Fibroblast of upper back skin (primary cell): ENCODE data around the gene SAMD4A.

Experiments used
- DNase-seq: peaks from one replicate; pipeline ENCODE4 v3.0.0-alpha.2; 2013

Gene SAMD4A

DNA sequence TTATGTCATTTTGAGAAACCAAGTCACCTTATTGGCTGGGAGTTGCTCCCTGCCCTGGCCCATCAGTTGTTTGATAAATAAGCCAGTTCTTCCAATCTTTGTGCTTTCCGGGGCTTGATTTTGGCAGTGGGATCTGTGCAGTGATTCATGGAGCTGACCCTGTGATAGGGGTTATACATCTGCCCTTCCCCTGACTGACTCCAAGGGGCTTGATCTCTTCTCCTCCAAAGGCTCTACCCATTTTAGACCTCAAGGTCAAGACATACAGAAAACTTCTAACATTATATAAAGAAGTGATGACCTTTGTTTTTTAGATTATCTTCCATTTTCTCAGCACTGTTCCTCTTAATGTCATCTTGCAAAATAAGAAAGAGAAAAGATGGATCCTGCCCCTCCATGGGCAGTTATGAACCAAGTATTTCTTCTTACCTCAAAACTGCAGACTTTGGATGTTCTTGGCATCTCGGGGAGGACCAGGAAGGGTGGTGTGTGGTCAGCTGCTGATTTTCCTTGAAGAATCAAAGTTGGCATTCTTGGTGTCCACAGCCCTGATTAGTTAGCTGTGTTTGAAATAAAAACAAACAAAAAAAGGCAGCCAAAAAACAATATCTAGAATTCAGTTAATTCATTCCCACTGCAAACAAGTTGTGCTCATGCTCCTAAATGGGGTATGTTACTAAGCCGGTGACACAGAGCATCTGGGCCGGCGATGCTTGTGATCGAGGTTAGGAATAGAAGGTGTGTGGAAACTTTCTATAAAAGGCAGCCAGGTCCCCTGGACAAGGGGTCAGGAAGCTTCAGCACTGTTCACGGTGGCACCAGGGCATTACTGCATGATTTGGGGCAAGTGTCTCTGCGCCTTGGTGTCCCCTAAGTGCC is 120.2 kb downstream of the SAMD4A start:
- DNase-seq = no peak

DNA sequence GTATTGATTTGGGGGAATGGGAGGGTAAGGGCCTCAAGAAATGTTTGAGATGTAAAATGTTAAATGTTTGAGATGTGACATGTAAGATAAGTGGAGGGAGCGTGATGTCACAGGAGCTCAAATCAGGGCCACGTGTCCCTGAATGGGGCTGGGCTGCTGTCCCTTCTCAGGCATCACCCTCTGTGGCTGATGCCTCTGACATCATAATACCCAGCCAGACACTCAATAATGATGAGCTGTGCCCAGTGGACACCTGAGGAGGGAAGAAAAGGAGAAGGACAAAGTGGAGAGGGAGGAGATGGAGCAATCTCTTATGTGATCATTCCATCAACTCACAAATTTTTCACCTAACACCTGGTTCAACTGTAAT is 120.8 kb downstream of the SAMD4A start:
- no peak for DNase-seq

DNA sequence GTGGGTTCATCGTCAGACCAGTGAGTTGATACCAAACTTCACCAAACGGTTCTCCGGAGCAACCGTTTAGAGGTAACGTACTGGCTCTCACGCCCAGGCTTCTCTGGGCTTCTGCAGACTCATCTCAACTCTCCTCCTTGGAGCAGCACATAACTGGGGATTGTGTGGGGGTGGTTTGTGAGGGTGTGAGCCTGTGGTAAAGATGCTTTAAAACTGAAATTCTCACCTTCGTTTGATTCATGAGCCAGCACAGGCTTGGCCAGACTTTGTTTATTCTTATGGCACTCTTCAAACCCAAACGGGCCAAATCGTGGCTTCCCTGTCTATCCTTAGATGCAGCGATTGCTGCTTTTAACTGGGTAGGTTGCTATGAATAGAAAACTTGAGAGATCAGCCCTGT is 121.3 kb downstream of the SAMD4A start:
- no peak for DNase-seq

DNA sequence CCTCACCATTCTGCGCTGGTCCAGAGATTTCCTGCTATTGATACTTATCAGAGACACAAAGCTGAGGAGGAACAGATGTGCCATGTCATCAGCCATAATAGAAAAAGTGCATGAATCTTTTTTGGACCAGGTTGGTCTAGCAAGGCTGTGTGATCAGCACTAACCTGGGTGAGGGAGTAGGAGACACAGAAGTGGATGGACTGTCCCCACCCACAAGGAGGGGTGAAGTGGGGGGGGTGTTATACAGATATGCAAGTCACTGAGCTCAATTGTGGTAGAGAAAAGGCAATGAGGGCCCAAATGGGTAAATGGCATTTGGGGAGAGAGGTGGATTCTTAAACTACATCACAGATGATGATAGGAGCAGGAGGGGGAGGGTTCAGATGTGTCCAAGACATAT is 123.0 kb downstream of the SAMD4A start:
- DNase-seq = no peak

DNA sequence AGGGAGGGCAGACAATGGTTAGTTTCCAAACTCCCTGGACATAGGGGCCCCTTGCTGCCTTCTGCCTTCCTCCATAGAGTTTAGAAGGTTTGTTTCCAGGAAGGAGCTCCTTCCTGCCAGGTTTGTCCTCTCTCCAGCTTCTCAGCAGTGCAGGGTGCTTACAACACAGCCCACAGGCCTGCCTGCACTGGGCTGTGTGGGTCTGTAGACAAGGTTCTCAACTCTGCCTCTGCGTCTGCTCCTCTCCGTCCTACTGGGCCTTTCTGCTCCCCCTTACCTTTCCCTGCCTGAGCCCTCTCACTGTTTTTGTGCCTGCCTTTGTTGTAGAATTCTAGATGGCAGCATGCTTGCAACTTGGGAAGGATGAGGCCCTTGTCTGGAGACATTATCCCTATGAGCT is 124.0 kb downstream of the SAMD4A start:
- no peak for DNase-seq

DNA sequence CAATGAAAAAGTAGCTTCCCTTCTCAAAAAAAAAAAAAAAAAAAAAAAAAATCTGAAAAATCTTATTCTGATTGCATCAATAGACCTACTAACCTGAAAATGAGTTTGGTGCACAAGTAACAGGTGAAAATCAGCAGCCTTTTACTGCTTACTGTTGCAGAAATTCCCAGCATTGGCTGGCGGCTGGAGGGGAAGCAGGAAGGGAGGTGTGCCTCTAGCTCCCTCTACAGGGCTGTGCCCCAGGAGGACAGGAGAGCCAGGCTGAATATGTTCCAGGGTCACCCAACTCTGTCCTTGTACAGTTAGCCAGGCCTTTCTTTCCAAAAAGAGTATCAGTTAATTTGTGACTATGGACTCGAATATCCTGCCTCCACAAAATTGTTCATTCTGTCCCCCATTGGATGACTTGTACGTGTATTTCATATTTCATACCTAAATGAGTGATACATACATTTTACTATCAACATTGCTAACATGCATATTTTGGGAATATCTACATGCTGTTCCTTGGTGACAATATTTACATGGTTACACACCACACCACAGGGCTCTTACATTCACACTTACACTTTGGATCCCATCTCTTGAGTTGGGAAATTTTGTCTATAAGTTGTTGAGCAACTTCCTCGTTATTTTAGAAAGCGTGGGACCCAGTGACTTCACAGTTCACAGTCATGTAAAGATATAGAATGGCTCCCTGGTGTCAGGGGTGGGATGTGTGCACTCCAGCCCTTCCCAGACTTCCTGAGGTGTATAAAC is 124.8 kb downstream of the SAMD4A start:
- DNase-seq = peak; percentile 63

DNA sequence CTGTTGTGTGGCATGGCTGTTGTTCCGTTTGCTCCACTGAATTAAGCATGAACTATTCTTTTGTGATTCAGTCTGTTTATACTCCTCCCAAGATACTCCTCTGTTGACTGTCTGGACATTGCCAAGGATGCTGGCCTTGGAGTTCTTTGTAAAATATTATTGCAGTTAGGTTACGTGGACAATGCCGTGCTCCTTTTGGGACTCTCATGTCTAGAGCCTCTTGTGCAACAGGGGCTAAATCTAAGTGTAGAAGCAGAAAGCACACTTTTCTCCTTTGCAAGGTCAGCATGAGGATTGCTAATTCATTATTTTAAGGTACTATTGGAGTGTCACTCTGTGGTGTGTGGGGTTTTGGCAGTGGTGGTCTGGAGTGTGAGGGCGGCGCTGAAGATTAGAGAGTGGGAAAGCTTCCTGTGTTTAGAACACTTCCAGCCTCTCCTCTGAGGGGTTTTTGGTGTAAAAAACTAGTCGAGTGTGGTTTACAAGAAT is 125.4 kb downstream of the SAMD4A start:
- DNase-seq = peak; percentile 40

DNA sequence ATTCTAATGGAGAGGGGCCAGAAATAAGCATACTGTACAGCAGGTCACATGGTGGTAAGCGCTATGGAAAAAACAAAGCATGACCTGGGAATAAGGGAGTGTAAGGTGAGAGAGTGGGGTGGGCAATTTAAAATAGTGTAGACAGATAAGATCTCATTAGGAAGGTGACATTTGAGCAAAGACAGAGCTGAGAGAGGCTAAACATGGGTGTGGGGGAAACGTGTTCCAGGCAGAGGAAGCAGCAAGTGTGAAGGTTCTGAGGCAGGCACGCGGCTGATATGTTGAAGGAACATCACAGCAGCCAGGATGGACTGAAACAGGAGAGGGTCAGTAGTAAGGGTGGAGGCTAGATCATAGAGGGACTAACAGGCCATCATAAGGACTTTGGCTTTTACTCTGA is 126.8 kb downstream of the SAMD4A start:
- DNase-seq = no peak

DNA sequence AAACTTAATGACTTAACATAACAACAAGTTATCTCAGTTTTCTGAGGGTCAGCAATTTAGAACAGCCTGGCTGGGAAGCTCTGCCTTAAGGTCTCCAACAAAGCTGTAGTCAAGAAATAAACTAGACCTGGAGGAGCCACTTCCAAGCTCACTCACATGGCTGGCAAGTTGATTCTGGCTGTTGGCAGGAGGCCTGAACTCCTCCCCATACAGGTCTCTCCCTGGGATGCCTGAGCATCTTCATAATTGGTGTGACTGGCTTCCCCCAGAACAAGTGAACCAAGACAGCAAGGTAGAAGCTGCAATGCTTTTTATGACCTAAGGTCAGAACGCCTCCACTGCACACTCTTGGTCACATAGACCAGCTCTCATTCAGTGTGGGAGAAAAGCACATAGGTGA is 128.3 kb downstream of the SAMD4A start:
- no peak for DNase-seq

DNA sequence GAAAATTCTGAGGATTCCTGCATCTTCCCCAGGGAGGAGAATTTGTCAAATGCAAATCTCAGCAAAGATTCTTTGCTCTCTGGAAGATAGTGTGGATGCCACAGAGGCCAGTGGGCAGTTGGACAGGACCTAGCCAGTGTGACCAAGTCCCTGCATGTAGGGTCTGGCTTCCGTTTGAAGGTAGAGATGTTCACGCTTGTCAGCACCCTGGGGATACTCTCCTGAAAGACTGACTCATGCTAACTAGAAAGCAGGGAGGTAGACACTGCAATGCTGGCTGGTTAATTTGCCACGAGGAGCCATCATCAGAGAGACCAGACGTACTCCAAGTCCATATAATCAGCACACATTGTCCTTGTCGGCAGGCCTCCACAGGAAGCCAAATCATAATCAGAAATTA is 130.1 kb downstream of the SAMD4A start:
- DNase-seq = no peak

DNA sequence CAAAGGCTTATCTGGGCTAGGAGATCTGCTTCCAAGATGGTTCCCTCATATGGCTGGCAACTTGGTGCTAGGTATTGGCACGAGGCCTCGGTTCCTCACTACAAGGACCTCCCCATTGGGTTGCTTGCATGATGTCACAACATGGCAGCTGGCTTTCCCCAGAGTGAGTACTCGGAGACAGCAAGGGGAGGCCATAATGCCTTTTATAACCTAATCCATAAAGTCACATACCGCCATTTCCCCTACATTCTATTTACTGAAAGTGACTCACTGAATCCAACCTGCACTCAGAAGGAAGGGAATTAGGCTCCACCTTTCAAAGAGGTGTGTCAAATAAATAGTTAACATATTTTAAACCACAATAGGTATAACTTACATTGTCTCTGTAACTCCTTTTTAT is 130.9 kb downstream of the SAMD4A start:
- DNase-seq = no peak

DNA sequence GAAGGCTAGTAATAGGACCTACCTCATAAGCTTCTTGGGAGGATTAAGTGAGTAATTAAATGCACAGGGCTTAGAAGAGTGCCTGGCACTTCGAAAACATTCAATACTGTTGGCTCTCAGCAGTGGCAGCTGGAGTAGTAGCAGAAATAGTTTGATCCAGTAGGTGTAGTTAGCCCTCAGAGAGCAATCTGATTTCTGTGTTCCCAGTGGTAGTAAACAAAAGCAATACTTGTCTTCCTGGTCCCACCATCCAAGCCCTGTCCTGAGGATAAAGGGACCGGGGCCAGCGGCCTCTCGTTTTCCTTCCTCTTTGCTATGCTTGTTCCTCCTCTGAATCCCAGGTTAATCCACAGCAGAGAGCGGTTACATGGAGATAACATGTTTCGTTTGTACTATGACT is 131.6 kb downstream of the SAMD4A start:
- DNase-seq = no peak

DNA sequence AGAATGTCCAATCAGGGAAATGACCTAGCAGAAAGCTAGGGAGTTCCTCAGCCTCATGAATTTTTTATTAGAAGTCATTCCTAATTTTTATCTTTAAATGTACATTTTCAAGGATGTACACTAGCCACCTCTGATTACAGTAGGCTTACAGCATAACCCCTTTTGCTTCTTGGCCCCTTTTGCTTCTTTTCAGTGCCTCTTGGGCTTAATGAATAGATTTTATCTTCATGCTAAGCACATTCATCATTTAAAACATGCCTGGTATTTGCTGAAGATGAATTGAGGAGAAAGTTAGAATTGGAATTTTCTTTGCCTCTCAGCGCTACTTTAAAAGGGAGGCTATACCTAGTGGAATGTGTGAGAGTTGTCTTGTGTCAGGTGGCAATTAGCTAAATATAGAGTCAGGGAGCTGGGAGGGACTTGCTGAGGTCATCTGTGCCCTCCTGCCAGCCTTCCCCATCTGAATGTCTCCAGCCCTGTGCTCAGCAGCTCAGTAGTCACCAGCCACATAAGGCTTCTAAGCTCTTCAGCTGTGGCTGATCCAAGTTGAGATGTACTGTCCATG is 132.1 kb downstream of the SAMD4A start:
- peak; percentile 60 for DNase-seq

DNA sequence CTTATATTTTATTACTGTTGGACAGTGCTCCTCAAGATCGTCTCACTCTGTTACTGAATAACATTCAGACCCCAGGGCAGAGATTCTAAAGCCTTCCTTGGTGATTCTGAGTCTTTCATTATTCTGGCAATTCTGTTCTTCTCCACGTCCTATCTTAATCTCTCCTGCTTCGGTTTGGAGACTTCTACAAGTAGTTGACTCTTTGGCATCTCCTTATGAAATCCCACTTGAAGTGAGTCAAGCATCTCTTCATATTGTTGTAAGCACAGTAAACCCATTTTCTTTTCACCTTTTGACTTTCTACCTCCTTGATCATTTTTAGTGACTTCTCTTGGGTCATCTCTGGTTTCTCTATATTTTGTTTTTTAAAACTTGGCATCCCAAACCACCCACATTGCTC is 132.8 kb downstream of the SAMD4A start:
- no peak for DNase-seq

DNA sequence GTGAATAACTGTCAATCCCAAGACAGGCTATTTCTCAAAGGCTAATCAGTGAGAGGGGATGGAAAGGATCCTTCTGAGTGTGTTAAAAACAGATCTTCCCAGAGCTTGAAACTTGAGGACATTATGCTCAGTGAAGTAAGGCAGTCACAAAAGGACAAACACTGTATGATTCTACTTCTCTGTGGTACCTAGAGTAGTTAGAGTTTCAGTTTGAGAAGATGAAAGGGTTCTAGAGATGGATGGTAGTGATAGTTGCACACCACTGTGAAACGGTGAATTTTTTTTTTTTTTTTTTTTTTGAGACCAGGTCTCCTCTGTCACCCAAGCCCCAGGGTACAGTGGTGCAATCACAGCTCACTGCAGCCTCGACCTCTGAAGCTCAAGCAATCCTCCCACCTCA is 133.8 kb downstream of the SAMD4A start:
- DNase-seq = no peak

DNA sequence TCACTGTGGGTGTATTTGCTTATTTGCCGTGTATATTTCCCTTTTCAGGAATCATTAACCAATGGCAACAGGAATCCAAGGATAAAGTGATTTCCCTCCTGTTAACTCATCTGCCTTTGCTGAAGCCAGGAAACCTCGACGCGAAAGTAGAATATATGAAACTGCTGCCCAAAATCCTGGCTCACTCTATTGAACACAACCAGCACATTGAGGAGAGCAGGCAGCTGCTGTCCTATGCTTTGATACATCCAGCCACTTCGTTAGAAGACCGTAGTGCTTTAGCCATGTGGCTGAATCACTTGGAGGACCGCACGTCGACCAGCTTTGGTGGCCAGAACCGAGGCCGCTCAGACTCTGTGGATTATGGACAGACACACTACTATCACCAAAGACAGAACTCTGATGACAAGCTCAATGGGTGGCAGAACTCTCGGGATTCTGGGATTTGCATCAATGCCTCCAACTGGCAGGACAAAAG is 135.1 kb downstream of the SAMD4A start:
- DNase-seq = no peak

DNA sequence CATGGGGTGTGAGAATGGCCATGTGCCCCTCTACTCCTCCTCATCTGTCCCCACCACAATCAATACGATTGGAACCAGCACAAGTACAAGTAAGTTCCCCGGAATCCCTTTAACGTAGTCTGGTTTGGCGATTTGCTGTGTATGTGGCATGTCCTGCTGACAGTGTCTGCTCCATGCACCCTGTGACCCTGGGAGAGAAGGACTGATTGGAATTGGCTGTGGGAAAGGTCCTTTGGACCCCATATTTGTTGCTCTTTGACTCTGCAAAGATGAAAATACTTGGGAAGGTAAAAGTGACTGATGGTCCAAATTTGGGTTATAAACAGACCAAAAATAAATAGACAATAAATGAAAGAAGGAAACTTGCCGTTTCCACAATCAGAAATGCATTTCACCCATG is 135.6 kb downstream of the SAMD4A start:
- no peak for DNase-seq

DNA sequence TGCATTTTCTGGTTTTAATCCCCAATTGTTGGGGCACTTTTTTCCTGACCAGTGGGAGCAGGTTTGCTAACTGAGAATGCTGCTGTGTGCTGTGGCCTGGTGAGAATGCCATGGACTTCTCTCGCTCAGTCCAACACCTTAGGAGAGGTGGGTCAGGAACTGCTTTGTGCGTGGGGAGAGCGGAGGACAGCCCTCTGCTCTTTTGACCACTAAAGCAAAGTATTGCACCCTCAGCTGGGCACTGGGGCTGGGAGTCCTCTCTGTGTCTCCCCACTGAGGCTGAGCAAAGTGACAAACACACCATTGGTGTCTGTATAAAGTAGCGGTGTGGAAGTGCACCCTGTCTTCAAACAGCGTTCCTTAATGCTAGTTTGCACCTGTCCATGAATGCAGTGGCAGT is 136.2 kb downstream of the SAMD4A start:
- DNase-seq = no peak

DNA sequence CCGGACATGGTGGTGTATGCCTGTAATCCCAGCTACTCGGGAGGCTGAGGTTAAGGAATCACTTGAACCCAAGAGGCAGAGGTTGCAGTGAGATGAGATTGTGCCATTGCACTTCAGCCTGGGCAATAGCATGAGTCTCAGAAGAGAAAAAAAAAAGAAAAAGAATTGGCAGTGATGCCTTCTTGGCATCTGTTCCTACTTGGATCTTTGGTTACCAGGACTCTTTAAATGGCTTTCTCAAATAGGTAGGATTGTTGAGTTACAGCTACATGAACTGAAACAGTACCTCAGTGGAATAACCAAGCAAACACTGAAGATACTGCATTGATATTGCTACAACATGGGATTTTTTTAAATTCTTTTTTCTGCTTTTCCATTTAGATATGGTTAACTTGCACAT is 136.8 kb downstream of the SAMD4A start:
- DNase-seq = no peak

DNA sequence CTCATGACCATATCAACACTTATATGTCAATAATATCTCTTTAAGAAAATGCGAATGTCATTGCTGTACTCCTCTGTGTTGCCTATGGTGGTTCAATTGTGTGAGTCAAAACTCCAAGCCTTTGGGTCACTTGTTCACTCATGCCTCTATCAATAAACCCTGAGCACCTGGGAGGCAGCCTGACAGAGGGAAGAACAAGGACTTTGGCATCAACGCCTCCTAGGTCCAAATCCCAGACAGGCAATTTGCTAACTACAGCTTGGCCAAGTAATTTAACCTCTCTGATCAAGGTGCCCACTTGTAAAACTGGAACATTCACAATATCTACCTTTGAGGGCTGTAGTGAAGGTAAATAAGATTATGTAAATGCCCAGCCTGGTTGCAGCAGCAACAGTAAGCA is 137.8 kb downstream of the SAMD4A start:
- no peak for DNase-seq

DNA sequence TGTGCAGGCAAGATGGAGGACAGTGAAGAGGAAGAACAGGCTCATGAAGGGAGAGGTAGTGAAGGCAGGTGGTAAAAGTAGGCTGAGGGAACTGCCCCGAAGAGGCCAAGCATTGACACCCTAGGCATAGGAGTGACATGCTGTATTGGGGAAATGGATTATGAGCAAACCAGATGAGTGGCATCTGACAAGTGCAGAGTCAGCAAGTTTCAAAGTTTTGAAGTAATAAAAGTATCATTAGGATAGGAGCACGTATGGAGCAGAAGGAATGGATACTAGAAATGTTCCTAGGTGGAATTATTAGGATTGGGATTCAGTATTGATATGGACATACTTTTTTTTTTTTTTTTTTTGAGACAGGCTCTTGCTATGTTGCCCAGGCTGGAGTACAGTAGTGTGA is 139.8 kb downstream of the SAMD4A start:
- DNase-seq = no peak

DNA sequence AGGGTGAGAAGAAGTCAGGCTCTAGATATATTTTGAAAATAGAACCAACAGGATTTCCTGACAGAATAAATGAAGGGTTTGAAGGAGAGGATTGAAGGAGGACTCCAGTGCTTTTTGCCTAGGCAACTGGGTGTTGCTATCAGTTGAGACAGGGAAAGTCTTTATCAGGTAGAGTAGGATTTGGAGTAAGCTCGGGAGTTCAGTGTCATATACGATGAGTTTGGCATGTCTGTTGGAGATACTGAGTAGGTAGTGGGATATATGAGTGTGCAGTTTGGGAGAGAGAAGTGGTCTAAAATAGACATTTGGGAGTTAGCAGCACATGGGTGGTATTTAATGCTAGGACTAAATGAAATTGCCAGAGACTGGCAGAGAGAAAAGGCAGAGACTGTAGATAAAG is 141.2 kb downstream of the SAMD4A start:
- DNase-seq = no peak

DNA sequence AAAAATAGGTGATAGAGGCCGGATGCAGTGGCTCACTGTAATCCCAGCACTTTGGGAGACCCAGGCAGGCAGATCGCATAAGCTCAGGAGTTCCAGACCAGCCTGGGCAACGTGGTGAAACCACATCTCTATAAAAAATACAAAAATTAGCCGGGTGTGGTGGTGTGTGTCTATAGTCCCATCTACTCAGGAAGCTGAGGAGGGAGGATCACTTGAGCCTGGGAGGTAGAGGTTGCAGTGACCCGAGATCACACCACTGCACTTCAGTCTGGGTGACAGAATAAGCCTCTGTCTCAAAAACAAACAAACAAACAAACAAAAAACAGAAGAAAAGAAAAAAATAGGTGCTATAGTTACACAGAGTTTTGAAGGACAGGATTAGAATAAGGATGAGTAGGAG is 142.1 kb downstream of the SAMD4A start:
- no peak for DNase-seq

DNA sequence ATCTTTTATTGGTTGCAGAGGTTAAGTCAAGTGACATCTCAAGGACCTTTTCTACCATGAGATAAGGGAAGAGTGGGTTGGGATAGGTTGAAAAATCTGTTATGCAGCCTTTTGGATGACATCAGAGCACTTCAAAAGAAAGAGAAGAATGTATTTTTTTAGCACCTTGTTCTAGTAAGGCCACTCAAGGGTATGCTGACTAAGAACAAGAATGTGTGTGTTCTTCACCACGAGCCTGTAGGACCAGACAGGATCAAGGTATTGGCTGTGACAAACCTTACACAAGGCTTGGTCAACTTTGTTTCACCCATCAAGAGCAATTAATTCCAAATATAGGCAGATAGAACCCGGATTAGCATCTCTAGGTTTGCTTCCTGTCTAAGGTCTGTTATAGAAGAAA is 142.5 kb downstream of the SAMD4A start:
- peak; percentile 17 for DNase-seq
